ENCODE results near the gene XYLB.

XYLB gene

DNA sequence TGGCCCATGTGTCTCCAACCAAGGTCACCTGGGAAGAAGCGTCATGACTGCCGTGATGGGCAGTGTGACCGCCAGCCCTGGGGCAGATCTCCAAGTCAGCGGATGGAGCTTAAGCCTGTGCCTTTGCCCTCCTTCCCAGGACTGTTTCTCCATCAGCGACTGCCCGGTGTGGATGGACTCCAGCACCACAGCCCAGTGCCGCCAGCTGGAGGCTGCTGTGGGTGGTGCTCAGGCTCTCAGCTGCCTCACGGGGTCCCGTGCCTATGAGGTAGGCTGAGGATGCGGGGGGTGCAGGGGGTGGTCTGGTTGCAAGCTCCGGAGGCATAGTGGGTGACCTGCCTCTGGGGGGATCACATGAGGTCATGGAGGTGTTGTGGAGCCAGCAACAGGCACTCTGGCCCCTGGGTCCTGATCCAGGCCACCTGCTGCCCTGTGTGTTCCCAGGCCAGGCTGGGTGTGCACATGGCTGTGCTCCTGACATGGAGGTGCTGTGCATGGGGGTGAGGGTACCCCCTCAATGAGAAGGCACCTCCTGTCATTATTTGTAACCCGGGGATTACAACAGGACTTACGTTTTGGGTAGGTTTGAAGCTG is 19.0 kb downstream of the XYLB start:
- no peak for DNase-seq

GRCh38 chr3:38366082-38366481 is 19.5 kb downstream of the XYLB start:
- DNase-seq, result no peak

DNA sequence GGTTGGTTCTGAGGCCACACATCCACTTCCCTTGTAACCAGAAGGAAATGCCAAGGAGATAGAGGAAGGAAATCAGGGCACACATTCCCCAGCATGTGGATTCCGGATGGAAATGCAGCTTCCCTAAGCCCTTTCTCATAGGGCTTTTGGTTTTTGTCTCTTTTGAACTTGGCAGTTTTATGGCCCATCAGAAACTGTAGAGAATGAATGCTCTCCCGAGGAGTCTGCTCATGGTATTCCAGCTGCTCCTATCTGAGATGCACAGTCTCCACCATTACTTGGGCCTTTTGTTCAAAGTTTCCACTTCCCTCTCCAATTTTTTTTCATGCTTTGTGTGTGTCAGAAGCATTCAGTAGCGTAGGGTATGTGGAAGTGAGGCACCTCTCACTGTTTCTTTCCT is 21.2 kb downstream of the XYLB start:
- no peak for DNase-seq

GRCh38 chr3:38368238-38368637 is 21.7 kb downstream of the XYLB start:
- DNase-seq, result no peak

DNA sequence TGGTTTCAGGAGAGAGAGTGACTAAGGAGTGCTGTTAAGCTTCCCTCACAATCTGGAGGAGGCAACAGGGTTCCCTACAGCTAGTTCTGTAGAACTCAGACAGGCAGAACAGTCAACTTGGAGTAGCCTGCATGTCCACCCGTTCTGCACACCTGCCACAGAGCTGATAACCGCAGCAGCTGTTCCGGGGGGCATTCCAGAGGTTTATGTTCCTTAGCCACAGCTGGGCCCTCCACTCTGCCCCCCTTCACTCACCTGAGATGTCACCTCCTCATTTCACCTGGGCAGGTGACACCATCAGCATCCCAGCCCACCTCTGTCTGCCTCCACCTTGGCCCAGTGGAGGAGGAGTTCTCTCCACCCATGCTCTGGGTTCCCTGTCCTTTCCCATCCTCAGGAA is 22.6 kb downstream of the XYLB start:
- DNase-seq, result no peak

DNA sequence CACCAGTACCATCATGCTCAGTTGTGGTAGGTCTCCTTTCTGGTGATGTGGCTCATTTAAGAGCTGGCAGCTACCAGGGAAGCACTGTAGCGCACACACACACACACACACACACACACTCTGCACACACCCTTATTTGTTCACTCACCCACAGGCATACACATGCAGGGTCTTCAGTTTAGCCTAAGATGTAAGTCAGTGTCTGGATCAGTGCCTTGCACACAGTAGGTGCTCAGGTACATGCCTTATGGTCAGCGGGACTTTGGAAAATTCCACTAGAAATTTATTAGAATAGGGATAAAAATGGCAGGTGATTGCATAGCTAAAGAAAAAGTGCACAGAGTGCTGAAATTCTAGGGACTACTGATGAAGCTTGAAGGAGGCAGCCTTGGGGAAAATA is 23.6 kb downstream of the XYLB start:
- no peak for DNase-seq

- DNase-seq, result no peak
Measured at GRCh38 chr3:38370861-38371260, 24.3 kb downstream of the XYLB start.

DNA sequence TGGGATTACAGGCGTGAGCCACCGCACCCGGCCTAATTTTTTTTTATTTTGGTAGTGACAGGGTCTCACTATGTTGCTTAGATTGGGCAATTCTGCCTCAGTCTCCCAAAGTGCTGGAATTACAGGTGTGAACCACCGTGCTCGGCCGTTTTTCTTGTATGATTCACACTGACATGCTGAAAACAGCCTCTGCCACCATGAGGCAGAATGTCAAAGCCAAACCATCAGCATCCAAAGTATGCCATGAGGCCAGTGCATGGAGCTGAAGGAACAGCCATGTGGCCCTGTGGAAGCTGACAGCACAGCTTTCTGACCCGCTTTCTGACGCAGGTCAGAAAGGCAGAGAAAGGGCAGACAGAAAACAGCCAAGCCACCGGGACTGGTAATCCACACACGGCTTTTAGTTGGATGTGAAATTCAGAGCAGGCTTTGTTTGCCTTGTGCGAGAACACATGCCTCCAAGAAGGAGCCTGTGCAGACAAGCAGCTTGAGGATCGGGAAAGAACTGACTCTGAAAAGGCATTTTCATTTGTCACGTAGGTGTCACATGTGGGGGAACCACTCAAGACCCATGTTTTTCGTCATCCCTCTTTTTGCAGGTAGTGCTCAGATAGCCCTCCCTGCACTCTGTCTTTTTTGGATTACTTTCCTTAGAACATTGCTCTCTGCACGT is 25.1 kb downstream of the XYLB start:
- no peak for DNase-seq

GRCh38 chr3:38372214-38372601 is 25.6 kb downstream of the XYLB start:
- no peak for DNase-seq

DNA sequence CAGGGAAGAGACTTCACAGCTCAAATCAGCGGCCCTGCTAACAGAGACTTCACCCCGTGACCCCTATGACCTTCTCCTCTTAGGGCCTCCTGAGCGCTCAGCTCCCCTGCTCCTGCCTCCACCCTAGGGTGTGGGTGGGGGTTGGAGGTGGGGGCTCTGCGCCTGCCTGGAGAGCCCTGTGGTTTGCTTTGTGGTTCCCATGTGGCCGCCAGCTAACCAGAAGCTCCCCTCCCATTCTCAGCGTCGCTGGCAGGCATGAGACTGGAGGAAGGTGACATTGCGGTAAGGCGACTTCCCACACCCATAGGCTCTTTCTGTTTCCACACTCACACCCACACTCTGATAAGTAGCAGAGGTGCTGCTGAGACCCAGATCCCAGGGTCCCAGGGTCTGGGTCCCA is 27.6 kb downstream of the XYLB start:
- DNase-seq, result no peak

- no peak for DNase-seq
Measured at GRCh38 chr3:38375072-38375471, 28.5 kb downstream of the XYLB start.

DNA sequence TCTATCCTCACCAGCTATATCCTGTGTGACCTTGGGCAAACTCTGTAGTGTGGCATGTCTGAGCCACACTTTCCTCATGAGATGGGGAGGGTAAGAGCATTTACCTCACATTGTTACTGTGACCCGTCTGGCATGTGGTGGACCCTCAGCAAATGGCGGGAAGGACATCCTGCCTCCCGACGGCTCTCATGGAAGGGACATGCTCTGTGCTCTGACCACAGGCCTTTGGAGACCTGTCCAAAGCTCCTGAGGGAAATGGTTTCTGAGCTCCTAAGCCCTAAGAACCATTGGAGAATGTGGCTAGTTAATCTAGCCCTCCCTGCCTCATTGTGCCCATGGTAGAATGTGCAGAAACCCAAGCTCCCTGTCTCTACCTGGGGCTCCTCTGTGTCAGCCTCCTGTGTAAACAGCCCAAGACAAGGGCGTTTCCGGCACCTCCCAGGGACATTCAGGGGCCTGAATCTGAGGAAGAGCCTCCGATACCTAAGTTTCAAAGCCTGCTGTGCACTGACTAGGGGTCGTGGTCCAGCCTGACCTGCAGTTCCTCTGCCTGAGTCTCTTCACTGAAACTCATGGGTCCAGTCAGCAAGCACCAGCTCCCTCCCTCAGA is 29.0 kb downstream of the XYLB start:
- DNase-seq, result no peak

DNA sequence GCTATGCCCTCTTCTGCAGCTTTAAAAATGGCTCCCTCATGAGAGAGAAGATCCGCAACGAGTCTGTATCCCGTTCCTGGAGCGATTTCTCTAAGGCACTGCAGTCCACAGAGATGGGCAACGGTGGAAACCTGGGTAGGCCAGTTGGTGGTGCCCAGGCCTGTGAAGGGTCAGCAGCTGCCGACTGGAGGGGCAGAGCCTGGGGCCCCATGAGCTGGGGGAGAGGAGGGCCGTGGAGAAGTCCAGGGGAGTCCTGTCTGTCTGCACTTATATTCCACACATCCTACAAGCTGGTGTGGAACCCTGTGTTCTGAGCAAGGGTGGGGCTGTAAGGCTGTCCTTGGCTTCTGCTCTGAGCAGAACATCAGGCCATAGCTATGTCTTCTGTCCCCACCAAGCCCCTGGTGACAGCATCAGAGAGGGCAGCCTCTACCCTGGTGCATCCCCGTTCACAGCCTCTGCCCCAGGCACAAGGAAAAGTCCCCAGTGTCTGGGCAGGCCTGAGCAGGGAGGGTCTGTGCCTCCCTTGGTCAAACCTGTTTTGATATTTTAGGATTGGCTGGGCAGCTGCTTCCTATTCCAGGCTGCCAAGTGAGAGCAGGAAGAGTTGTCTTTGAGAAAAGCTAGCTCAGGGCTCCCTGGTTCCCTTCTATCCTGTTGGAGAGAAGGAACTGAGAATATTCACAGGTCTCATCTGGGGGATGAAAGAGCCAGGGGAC is 29.7 kb downstream of the XYLB start:
- DNase-seq, result no peak

- DNase-seq, result no peak
Measured at GRCh38 chr3:38379201-38379770, 32.7 kb downstream of the XYLB start.

- no peak for DNase-seq
Measured at GRCh38 chr3:38382506-38383080, 36.0 kb downstream of the XYLB start.

- no peak for DNase-seq
Measured at GRCh38 chr3:38383156-38383875, 36.7 kb downstream of the XYLB start.

DNA sequence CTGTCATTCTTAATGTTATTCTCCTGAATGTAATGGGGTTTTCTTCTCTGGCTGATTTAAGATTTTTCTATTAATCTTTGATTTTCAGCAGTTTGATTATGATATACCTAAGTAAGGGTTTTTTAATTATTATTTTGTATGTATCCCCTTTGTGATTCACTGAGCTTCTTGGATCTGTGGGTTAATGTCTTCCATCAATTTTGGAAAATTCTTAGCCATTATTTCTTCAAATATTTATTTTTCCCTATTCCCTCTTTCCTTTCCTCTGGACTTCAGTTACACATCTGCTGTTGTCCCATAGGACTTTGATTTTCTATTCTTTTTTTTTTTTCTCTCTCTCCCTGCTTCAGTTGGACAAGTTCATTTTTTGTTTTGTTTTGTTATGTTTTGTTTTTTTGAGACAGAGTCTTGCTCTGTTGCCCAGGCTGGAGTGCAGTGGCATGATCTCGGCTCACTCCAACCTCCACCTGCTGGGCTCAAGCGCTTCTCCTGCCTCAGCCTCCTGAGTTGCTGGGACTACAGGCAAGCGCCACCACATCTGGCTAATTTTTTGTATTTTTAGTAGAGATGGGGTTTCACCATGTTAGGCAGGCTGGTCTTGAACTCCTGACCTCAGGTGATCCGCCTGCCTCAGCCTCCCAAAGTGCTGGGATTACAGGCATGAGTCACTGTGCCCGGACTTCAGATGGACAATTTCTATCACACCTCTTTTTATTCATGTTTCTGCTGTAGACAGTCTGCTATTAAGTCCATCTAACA is 40.6 kb downstream of the XYLB start:
- DNase-seq, result no peak

- no peak for DNase-seq
Measured at GRCh38 chr3:38387862-38388261, 41.3 kb downstream of the XYLB start.

DNA sequence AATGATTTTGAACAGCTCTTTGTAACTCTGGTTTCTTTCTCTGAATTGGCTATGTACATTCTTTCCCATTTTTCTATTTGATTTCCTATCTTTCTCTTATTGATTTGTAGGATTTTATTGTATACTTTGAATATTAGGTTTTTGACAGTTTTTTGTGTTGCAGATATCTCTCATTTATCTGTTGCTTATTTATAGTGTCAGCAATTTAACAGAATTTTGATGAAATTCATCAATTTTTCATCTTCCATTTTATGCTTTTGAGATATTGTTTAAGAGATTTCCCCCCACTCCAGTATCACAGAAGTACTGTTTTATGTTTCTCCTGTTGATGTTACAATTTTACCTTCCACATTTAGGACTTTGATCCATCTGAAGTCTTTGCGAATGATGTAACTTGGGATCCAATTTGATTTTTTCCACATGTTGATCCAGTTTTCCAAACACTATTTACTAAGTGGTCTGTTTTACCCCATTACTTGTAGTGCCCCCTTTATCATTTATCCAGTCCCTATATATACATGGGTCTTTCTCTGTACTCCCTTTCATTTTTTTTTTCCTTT is 46.1 kb downstream of the XYLB start:
- no peak for DNase-seq

- no peak for DNase-seq
Measured at GRCh38 chr3:38396239-38396638, 49.7 kb downstream of the XYLB start.

DNA sequence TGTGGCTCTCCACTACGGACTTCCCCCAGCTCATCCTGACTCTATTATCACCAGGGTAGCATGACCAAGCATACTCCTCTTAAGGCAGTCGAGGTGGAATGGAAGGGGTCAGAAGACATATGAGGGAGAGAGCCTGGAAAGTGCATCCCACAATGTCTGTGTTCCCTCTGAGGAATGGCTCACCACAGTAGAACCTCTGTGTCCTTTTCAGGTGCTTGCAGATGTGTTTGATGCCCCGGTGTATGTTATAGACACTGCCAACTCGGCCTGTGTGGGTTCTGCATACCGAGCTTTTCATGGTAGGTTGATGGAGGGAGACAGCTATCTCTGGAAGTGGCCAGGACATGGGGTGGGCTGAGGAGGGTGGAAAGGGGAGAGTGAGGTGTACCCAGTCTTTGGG is 50.3 kb downstream of the XYLB start:
- no peak for DNase-seq
